Measurements from ENCODE around the gene AOPEP.

GRCh38 chr9:94741866-94742265 lies 15.4 kb downstream of the AOPEP start:
- TF ChIP-seq CTCF (IDR thresholded peaks at IDR 0.05) (no peak), POLR2A (IDR thresholded peaks at IDR 0.05) (no peak)

Data from heart left ventricle (tissue), 13 donors.